Stimulated activated naive CD8-positive, alpha-beta T cell treated with anti-CD3 and anti-CD28 coated beads, Interleukin-15, amount 100 ng/mL, for 72 hours (primary cell): ENCODE measurements around the gene ZNF350.
"Not testable (repeated sequence)": the region's sequence is repeated elsewhere in the genome, so short reads cannot be mapped to it uniquely, and the experiment has no call there.

Experiments
- ATAC-seq: fragments of 150-1000 bp; cut with Tn5 transposase; 2 replicates; pipeline ENCODE4 v1.10.0; 2021; ENCODE audit warnings: mild to moderate bottlenecking, moderate library complexity
- DNase-seq, 2 donors: peaks; one replicate each; pipeline ENCODE4 v3.0.0; 2021 to 2022
- H3K27ac Mint-ChIP-seq, 2 donors: one replicate each; pipeline ENCODE4 v1.8.0; 2022; ENCODE audit warnings: mild to moderate bottlenecking in 2 of 2, mixed read lengths in 2 of 2, moderate library complexity in 2 of 2
- H3K27me3 Mint-ChIP-seq: one replicate; pipeline ENCODE4 v1.8.0; 2022; ENCODE audit warnings: mixed read lengths
- H3K4me1 Mint-ChIP-seq: one replicate; pipeline ENCODE4 v1.8.0; 2022; ENCODE audit warnings: mild to moderate bottlenecking, mixed read lengths
- H3K4me3 Mint-ChIP-seq, 2 donors: one replicate each; pipeline ENCODE4 v1.8.0; 2022; ENCODE audit warnings: mild to moderate bottlenecking in 2 of 2, mixed read lengths in 2 of 2, moderate library complexity in 1 of 2
- H3K9me3 Mint-ChIP-seq, 2 donors: one replicate each; pipeline ENCODE4 v1.8.0; 2022; ENCODE audit warnings: mixed read lengths in 2 of 2

ZNF350 gene

DNA sequence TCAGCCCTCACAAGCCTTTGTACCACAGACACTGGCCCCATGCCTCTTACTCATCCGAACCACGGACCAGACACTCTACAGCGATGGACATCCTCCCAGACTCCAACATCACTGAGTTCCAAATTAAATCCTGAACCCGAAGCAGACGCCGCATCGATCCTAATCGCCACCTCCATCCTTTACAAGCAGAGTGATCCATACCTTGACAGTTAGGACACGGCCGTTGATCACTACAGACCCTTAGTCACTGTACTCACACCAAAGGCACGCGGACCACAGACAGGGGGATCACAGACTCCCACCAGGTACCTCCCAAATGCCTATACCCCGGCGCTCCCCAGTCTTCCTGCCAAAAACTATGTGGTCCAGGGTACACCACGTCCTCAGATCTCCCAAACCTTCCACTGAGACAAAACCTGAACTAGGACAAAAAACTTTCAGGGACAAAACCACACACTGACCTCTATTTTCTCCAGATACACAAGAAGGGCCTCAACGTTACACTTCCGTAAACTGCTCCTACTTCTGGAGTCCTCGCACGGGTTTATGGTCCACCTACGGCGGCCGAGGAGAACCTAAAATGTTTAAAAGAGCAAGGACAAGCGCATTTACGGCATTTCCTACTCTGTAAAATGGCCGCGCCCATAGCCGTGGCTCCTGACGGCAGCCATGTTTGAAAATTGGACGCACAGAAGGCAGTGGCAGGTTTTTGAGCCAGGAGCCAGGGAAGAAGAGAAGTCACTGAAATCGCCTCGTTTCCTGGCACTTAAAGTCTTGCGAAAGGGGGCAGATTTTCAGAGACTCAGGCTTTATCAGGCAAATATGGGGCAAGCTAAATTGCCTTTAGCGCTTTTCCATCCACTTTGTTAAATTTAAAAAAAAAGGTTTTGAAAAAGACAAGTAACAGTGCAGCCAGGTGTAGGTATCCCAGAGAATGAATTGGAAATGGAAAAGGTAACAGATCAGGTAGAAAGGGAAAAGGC is at the start of gene ZNF350:
Gene ZNF350, minus strand, starts transcription at position 532 of the 983 bp plus-strand sequence. CDS start 12,480 bp downstream, outside the sequence.
- Mint-ChIP-seq H3K27me3 (no peaks in the 10 kb centered on the region), H3K4me1 (peaks cover 5% of the 10 kb centered on the region), H3K9me3 (peaks cover 32 to 64% of the 10 kb centered on the region in 2 donors), H3K27ac (peak within 1 kb of the TSS; percentile 96 to 98), H3K4me3 (peak within 1 kb of the TSS; percentile 88 to 98)
- ATAC-seq (peak; percentile 99), DNase-seq (peak; percentile 83 to 90)

GRCh38 chr19:52034051-52034728 is 47.5 kb upstream of the ZNF350 start:
- Mint-ChIP-seq H3K4me3 (no peak overlapping the region), H3K27me3 (no peaks in the 10 kb centered on the region), H3K4me1 (no peaks in the 10 kb centered on the region), H3K9me3 (peaks cover 53 to 62% of the 10 kb centered on the region in 2 donors), H3K27ac (peak overlapping the region in 1 of 2 donors; percentile 13)
- DNase-seq (no peak), ATAC-seq (no peak)

GRCh38 chr19:52028780-52029123 is 42.1 kb upstream of the ZNF350 start:
- no peaks in the 10 kb centered on the region for H3K27me3 Mint-ChIP-seq
- H3K4me1 Mint-ChIP-seq: peaks cover 24% of the 10 kb centered on the region
- ATAC-seq (peak; percentile 55), DNase-seq (no peak)
- H3K9me3 Mint-ChIP-seq: peaks cover 31 to 54% of the 10 kb centered on the region in 2 donors
- peak overlapping the region; percentile 97 to 98 for H3K27ac Mint-ChIP-seq
- H3K4me3 Mint-ChIP-seq: peak overlapping the region; percentile 88 to 93

DNA sequence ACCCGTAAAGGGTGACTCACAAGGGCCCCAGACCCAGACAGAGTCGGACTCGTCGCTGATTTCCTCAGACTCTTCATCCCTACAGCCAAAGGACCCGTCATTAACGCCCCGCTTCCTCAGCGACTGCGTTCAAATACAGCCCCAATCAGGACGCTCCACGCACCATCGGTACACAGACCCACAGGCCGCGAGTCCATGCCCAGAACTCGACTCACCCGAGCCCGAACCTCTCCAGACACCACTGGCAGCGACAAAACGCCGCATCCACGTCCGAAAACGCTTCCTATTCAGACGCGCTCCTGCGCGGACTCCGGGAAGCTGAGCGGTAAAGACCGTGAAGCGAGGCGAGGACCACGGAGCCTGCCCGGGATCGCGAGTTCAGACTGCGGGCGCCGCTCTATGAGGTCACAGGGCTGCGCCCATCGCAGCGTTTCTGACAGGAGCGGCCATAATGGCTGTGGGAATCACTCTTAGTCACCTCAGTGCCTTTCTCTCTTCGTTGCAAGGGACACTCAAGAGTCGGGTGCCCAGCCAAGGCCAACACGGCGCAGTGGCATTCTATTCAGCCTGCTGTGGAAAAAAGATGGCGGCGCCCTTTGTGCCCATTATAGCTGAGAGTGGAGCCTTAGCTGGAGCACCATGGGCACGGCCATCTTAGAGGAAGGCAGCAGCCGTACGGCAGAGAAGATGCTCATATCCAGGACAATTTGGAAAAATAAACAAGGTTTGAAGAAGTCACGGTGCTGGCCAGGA is 41.6 kb upstream of the ZNF350 start, which contains the start of gene ZNF614:
Gene ZNF614, minus strand, starts transcription at position 353 of the 753 bp plus-strand sequence. CDS start 2,634 bp downstream, outside the sequence.
- ATAC-seq (peak; percentile 96), DNase-seq (peak; percentile 85 to 87)
- Mint-ChIP-seq H3K9me3 (peaks cover 31 to 53% of the 10 kb centered on the region in 2 donors), H3K4me3 (peak within 1 kb of the TSS; percentile 88 to 93), H3K27ac (peak within 1 kb of the TSS; percentile 97 to 98), H3K4me1 (peaks cover 24% of the 10 kb centered on the region), H3K27me3 (no peaks in the 10 kb centered on the region)

DNA sequence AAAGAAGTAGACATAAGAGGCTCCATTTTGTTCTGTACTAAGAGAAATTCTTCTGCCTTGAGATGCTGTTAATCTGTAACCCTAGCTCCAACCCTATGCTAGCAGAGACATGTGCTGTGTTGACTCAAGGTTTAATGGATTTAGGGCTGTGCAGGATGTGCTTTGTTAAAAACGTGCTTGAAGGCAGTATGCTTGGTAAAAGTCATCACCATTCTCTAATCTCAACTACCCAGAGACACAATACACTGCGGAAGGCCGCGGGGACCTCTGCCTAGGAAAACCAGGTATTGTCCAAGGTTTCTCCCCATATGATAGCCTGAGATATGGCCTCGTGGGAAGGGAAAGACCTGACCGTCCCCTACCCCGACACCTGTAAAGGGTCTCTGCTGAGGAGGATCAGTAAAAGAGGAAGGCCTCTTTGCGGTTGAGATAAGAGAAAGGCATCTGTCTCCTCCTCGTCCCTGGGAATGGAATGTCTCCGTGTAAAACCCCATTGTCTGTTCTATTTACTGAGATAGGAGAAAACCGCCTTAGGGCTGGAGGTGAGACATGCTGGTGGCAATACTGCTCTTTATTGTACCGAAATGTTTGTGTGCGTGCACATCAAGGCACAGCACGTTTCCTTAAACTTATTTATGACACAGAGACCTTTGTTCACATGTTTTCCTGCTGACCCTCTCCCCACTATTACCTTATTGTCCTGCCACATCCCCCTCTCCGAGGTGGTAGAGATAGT is 39.8 kb upstream of the ZNF350 start:
- ATAC-seq, H3K27me3 Mint-ChIP-seq, H3K27ac Mint-ChIP-seq, DNase-seq, H3K4me3 Mint-ChIP-seq: not testable (repeated sequence)
- Mint-ChIP-seq H3K4me1 (peaks cover 24% of the 10 kb centered on the region), H3K9me3 (peaks cover 34 to 61% of the 10 kb centered on the region in 2 donors)

- not testable (repeated sequence) for ATAC-seq, DNase-seq, H3K4me3 Mint-ChIP-seq, H3K27ac Mint-ChIP-seq, H3K27me3 Mint-ChIP-seq
- Mint-ChIP-seq H3K4me1 (peaks cover 24% of the 10 kb centered on the region), H3K9me3 (peaks cover 45 to 72% of the 10 kb centered on the region in 2 donors)
These were observed 37.8 kb upstream of the ZNF350 start for GRCh38 chr19:52024478-52024877.

DNA sequence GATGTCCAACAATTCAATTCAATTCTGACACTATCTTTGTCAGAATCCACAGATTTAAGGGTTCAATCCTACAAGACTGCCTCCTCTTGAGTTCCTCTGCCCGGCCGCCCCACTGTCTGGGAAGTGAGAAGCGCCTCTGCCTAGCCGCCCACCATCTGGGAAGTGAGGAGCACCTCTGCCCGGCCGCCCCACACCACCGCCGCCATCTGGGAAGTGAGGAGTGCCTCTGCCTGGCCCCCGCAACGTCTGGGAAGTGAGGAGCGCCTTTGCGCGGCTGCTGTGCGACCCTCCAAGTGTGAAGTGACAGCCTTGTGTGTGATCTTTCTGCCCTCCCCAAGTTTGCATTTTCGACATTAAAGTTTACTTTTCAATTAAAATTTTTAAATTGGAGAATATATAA is 35.6 kb upstream of the ZNF350 start:
- no peaks in the 10 kb centered on the region for H3K27me3 Mint-ChIP-seq
- H3K4me3 Mint-ChIP-seq: no peak overlapping the region
- no peak overlapping the region for H3K27ac Mint-ChIP-seq
- ATAC-seq (no peak), DNase-seq (no peak)
- peaks cover 51 to 73% of the 10 kb centered on the region in 2 donors for H3K9me3 Mint-ChIP-seq
- peaks cover 9% of the 10 kb centered on the region for H3K4me1 Mint-ChIP-seq

- Mint-ChIP-seq H3K4me3 (no peak overlapping the region), H3K27me3 (no peaks in the 10 kb centered on the region), H3K4me1 (no peaks in the 10 kb centered on the region), H3K9me3 (peaks cover 60 to 73% of the 10 kb centered on the region in 2 donors), H3K27ac (no peak overlapping the region)
- ATAC-seq (no peak), DNase-seq (no peak)
These were observed 33.9 kb upstream of the ZNF350 start for GRCh38 chr19:52020506-52020905.

GRCh38 chr19:52010674-52011073 is 24.0 kb upstream of the ZNF350 start:
- Mint-ChIP-seq H3K9me3 (peaks cover 18 to 50% of the 10 kb centered on the region in 2 donors), H3K27me3 (no peaks in the 10 kb centered on the region), H3K27ac (no peak overlapping the region), H3K4me1 (peaks cover 17% of the 10 kb centered on the region), H3K4me3 (no peak overlapping the region)
- DNase-seq (no peak), ATAC-seq (no peak)

- ATAC-seq (peak; percentile 96), DNase-seq (peak; percentile 87 to 89)
- Mint-ChIP-seq H3K4me1 (peaks cover 17% of the 10 kb centered on the region), H3K27ac (peak within 1 kb of the TSS; percentile 98), H3K9me3 (peaks cover 16 to 50% of the 10 kb centered on the region in 2 donors), H3K27me3 (no peaks in the 10 kb centered on the region), H3K4me3 (peak within 1 kb of the TSS; percentile 94 to 95)
These were observed 21.3 kb upstream of the ZNF350 start, which contains the start of gene ZNF615 for GRCh38 chr19:52007806-52008557. Gene ZNF615 (minus strand): TSS chr19:52008211. CDS start chr19:52003711, 4,500 bp downstream.

- Mint-ChIP-seq H3K4me3 (peak overlapping the region; percentile 94 to 95), H3K27me3 (no peaks in the 10 kb centered on the region), H3K9me3 (peaks cover 18 to 45% of the 10 kb centered on the region in 2 donors), H3K4me1 (peaks cover 17% of the 10 kb centered on the region), H3K27ac (peak overlapping the region; percentile 98)
- ATAC-seq (peak; percentile 33), DNase-seq (no peak)
These were observed 20.8 kb upstream of the ZNF350 start for GRCh38 chr19:52007451-52007805.

GRCh38 chr19:51994048-51994644 is 7.5 kb upstream of the ZNF350 start:
- Mint-ChIP-seq H3K27ac (no peak overlapping the region), H3K27me3 (no peaks in the 10 kb centered on the region), H3K4me3 (no peak overlapping the region), H3K4me1 (no peaks in the 10 kb centered on the region), H3K9me3 (peaks cover 52 to 70% of the 10 kb centered on the region in 2 donors)
- DNase-seq (no peak), ATAC-seq (no peak)

GRCh38 chr19:51993422-51993821 is 6.8 kb upstream of the ZNF350 start:
- DNase-seq (no peak), ATAC-seq (no peak)
- peaks cover 57 to 76% of the 10 kb centered on the region in 2 donors for H3K9me3 Mint-ChIP-seq
- no peak overlapping the region for H3K27ac Mint-ChIP-seq
- no peaks in the 10 kb centered on the region for H3K4me1 Mint-ChIP-seq
- H3K27me3 Mint-ChIP-seq: no peaks in the 10 kb centered on the region
- no peak overlapping the region for H3K4me3 Mint-ChIP-seq
